GM21576 (cell line): ENCODE measurements around the gene WWTR1.
A peak's percentile ranks its signal among the peaks of the same experiment; 100 is the strongest.

ENCODE experiments used
- ATAC-seq: cut with Tn5 transposase; IDR thresholded peaks from one replicate; pipeline ENCODE4 v1.9.1; 2021; ENCODE audit warnings: mild to moderate bottlenecking, moderate library complexity; ENCODE audit not compliant: unreplicated experiment

WWTR1 gene

DNA sequence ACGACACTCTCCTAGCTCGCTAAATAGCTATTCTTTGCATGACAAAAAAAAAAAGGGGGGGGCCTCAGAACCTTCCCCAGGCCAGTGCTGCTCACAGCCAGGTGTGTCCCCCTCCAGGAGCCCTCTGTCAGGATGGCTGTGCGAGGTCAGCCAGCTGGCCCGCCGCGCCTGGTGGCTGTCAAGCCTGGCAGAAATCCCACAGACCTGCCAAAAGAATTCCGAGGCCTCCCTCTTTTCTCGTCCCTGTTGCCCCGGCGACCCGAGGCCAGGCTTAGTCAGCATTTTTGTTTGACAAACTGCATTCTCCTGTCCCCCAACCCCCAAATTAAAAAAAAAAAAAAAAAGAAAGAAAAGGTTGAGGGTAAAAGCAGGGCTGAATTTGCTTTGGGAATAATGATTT is 121.4 kb downstream of the WWTR1 start:
- no peak for ATAC-seq

GRCh38 chr3:149535333-149535685 is 122.5 kb downstream of the WWTR1 start:
- no peak for ATAC-seq

GRCh38 chr3:149534671-149535332 is 123.0 kb downstream of the WWTR1 start:
- no peak for ATAC-seq

GRCh38 chr3:149534082-149534481 is 123.7 kb downstream of the WWTR1 start:
- no peak for ATAC-seq

DNA sequence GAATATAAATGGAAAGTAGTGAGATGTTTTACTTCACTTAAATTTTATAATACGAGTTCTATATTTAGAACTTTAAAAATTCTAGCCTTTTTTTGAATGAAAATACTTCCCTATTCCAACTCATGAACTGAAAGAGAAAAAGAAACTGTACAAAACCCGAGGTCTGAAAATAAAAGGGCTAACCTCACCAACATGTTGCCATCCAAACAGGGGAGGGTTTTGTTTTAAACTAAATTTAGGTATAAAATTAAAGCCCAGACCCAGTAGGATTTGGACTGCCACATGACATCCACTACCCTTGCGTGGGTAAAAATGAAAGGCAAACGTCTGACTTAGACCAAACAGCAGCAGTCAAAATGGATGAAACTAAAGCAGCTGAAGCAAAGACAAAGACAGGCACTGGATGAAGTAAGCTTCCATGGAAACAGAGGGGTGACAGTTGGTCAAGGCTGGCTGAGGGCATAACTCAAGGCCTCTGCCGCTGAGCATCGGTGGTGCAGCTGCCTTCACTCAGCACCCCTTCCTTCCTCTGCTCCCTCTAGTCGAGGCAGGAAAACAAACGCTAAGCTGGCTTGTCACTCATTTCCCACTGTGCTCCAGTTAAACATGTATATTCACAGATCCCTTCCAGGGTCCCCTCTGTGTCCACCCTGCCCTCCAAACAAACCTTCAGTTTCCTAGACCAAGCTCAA is 125.2 kb downstream of the WWTR1 start:
- peak; percentile 43 for ATAC-seq

DNA sequence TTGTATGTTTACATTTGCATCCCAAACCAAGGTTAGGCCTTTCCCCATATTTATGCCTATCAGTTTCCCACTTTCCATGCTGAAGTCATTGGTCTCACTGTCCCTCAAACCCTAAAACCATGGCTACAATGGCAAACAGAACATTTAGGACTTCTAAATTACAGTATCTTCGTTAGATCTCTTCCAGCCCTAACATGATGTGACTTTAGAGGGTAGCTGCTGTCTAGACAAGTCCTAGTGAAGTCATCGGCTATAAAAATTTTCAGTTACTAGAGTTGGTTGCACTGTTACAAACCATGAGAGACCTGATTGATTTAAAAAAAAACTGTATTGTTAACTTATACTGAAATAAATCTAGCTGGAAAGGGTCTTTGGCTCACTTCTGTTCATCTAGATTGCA is 128.7 kb downstream of the WWTR1 start:
- ATAC-seq, result no peak

- ATAC-seq, result no peak
Observed at GRCh38 chr3:149528340-149528650, 129.5 kb downstream of the WWTR1 start.

GRCh38 chr3:149527531-149528339 is 130.1 kb downstream of the WWTR1 start:
- ATAC-seq, result no peak

DNA sequence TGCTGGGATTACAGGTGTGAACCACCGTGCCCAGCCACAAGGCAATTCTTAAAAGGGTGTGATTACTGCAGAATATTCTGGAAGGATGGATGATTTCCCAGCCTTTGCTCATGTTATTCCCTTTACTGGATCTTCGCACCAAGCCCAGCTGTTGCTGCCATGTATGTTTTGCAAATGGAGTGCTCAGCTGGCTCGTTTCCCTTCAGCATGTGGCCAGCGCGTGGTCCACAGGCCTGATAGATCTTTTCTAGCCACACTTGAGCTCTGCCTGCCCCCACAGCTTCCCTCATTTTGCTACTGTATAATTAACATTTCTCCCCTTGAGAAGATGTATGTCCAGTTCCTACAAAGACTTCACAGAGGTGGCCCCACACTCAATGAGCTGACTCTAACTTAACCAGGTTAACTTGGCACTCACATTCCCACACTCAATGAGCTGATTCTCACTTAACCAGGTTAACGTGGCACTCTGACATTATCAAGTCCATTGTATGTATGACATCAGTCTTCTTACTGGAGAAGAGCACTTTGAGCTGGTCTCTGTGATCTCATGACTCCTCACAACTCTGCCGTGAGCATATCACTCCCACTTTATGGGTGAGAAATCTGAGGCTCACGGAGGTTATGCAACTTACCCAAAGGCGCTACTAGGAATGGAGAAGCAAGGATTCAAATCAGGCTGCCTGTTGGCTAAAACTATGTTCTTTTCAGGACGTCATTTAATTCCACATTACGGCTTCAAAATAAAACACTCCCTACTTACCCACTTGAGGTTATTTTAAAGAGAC is 134.1 kb downstream of the WWTR1 start:
- no peak for ATAC-seq

DNA sequence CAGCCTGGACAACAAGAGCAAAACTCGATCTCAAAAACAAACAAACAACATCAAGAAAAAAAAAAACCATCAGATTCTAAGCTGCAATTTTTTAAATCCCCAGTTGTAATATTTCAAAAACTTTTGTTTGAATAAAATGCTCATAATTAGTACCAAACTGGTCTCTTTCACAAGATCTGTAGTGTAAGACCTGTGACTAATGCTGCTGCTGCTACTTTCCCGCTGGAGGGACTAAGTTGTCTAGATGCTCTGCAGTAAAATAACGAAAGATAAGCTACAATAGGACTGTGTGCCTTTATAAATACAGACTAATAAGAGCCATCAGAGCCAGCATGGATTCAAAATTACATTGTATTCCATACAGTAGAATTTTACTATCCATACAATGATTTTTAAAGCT is 137.9 kb downstream of the WWTR1 start:
- ATAC-seq, result no peak

DNA sequence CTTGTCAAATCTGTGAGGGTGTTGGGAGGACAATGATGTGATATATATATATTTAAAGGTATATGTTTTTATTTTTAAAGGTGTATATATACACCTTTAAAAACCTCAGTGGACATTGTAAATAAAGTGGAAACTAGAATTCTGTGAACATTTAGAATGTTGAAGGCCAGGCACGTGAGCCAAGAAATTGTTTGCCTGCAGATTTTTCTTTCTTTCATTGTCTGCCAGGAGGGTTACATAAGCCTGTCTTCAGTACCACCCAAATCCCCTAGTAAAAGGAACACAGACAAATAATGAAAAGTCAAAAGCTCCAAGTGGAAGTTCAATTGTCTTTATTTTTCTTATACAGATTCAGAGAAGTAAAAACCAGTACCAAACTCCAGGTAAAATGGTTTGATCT is 140.9 kb downstream of the WWTR1 start:
- no peak for ATAC-seq

DNA sequence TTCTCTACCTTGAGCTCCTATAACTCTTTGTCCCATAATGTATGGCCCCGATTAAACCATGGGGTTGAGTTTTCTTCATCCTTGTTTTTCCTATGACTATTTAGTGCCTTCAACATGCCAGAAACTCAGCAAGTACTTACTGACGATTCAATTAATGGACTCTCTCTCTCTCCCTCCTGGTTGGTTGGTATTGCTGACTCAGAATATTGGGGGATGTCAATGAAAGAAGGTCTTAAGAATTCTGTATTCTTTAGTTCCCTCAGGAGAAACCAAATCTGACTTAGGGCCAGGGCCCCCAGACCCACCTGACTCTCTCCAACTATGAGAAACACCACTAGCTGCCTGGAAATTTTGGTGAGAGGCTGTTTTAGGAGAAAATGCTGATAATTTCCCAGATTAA is 142.6 kb downstream of the WWTR1 start:
- ATAC-seq, result no peak

GRCh38 chr3:149514471-149514870 is 143.4 kb downstream of the WWTR1 start:
- ATAC-seq, result no peak

DNA sequence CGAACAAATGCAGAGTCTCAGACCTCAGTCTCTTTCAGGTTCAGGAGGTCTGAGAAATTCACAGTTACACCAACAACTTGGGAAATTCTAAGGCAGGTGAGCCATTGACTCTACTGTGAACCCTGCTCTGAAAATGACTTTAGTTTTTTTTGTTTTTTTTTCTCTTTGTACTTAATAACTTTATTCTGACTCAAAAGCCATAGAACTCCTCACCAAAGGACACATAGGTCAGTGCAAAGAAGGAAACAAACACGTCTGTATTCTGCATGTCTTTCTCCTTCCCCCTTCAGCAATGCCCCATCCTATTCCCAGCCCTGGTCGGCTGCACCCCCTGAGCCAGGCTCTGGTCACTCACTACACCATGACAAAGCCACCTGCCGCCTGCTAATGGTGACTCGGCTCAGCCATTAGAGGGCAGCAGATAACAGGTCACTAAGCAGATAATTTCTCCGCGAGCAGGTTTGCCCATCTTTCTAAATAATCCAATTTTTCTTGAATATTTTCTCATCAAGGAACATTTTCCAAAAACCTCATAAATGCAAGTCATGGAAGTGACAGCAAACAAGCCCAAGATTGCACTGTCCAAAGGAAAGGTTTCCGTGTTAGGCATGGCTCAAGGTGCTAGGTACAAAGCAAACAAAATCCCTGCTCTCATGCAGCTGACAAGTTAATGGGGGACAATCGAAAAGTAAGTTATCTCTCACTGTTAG is 145.6 kb downstream of the WWTR1 start:
- peak; percentile 83 for ATAC-seq

GRCh38 chr3:149511040-149511626 is 146.7 kb downstream of the WWTR1 start:
- no peak for ATAC-seq

DNA sequence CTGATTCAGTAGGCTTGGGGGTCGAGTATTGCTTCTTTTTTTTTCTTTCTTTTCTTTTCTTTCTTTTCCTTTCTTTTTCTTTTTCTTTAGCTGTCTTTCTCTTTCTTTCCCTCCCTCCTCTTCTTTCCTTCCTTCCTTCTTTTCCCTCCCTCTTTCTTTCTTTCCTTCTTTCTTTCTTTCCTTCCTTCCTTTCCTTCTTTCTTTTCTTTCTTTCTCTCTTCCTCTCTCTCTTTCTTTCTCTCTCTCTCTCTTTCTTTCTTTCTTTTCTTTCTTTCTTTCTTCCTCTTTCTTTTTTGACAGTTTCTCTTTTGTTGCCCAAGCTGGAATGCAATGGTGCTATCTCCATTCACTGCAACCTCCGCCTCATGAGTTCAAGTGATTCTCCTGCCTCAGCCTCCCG is 147.3 kb downstream of the WWTR1 start:
- no peak for ATAC-seq

- no peak for ATAC-seq
Observed at GRCh38 chr3:149509526-149509925, 148.3 kb downstream of the WWTR1 start.

GRCh38 chr3:149507491-149508324 is 150.1 kb downstream of the WWTR1 start:
- peak; percentile 39 for ATAC-seq

- no peak for ATAC-seq
Observed at GRCh38 chr3:149506965-149507364, 150.9 kb downstream of the WWTR1 start.

DNA sequence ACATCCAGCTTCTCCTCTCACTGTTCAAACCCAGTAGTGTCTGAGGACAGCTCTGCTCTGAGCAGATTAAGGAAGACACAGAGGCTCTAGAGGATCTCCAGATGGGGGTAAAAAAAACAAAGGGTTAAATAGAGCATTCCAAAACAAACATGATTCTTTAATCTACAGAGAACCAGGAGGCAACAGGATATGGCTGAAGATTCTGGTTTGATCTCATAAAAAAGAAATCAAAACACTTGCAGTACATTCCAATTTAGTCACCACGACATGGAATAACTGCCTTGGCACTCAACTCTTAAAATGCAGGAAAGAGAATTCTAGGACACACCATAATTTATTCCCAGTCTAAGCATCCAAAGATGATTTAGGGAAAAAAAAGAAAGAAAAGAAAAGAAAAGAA is 151.3 kb downstream of the WWTR1 start:
- no peak for ATAC-seq
